HT-29 (cell line): ENCODE data around the gene FCN2. TPM values are rescaled to one million over a fixed set of nuclear protein-coding genes. Genes with fewer than 3 reads are reported as not detected.

Source experiments
- DNase-seq: peaks from one replicate; pipeline ENCODE4 v3.0.0-alpha.2; 2015; ENCODE audit warnings: low spot score
- small RNA-seq: library from RNA; depleted of rRNA; stranded (forward); fragments of <200 nt; gene quantifications from one replicate; pipeline ENCODE3, GENCODE V24; 2014
- total RNA-seq: library from RNA; depleted of rRNA; stranded (reverse); fragments of >200 nt; shearing (Covaris generic); gene quantifications from 2 replicates; pipeline ENCODE4 v1.2.3, GENCODE V29; 2014; rRNA removed

The FCN2 gene
- total RNA-seq, 1 experiment from 2014 or later: not detected

GRCh38 chr9:134929193-134930158 lies 48.9 kb downstream of the FCN2 start:
- no peak for DNase-seq

GRCh38 chr9:134930398-134930797 lies 49.8 kb downstream of the FCN2 start:
- no peak for DNase-seq

- DNase-seq: no peak
Observed at GRCh38 chr9:134932171-134932570, 51.6 kb downstream of the FCN2 start.

GRCh38 chr9:134932606-134933005 lies 52.0 kb downstream of the FCN2 start:
- no peak for DNase-seq

- no peak for DNase-seq
Observed at GRCh38 chr9:134933076-134933659, 52.6 kb downstream of the FCN2 start.

GRCh38 chr9:134935056-134935640 lies 54.5 kb downstream of the FCN2 start:
- no peak for DNase-seq

- DNase-seq: no peak
Observed at GRCh38 chr9:134935701-134936345, 55.2 kb downstream of the FCN2 start.

- DNase-seq: no peak
Observed at GRCh38 chr9:134936346-134937163, 55.9 kb downstream of the FCN2 start.

Small RNA genes within 50 kb of the gene (small RNA-seq; reads per million reads assigned to genes)
- gene AL603650.1: not detected
- gene MIR3689A: not detected
- not detected for gene MIR3689B
- gene MIR3689C: not detected
- gene MIR3689D1: not detected
- gene MIR3689D2: not detected
- gene MIR3689E: not detected
- not detected for gene MIR3689F

Other genes with a start within 250 kb of the FCN2 start
- gene COL5A1, start 239.0 kb upstream of the FCN2 start, total RNA-seq: 0.43 TPM in 1 of 2 replicates, not detected in the other
- gene FCN1, start 37.1 kb downstream of the FCN2 start, total RNA-seq: not detected in 2 replicates
- gene OLFM1, start 206.9 kb downstream of the FCN2 start, total RNA-seq: not detected in 2 replicates